T-cell (primary cell): ENCODE data around the gene ARHGEF4. TPM values are rescaled to one million over a fixed set of nuclear protein-coding genes. Genes with fewer than 3 reads are reported as not detected.
A peak's percentile ranks its signal among the peaks of the same experiment; 100 is the strongest.

Source experiments
- ATAC-seq, 4 experiments: fragments of 200-7000 bp in 3 of 4; fragments of 150-1000 bp in 1 of 4; cut with Tn5 transposase; replicated peaks in 1 of 4; 1 replicate in 3 of 4; 2 replicates in 1 of 4; pipeline ENCODE4 v1.10.0; 2021; ENCODE audit warnings: moderate library complexity in 3 of 4, mild to moderate bottlenecking in 2 of 4, moderate number of reproducible peaks in 1 of 4
- CTCF ChIA-PET, 2 donors: fragments of 300-600 bp; sonication (Branson Sonifier 250); formaldehyde crosslinking; loops; one replicate each; lab custom pipeline; 2022; ENCODE audit warnings: antibody characterized with exemption in 2 of 2; lab: Charles Lee
- POLR2A ChIA-PET, 2 donors: fragments of 300-600 bp; sonication (Branson Sonifier 250); formaldehyde crosslinking; loops; one replicate each; lab custom pipeline; 2022; ENCODE audit warnings: antibody characterized with exemption in 2 of 2; lab: Charles Lee
- DNase-seq, 35 experiments: peaks; one replicate each; pipeline versions ENCODE4 v3.0.0 to v3.0.0-alpha.2; 2013 to 2023
- H3K27ac ChIP-seq: one replicate; pipeline ENCODE4 v1.5.1; 2013; ENCODE audit warnings: low read length
- H3K27me3 ChIP-seq, 2 experiments: replicated peaks in 1 of 2; 1 replicate in 1 of 2; 2 replicates in 1 of 2; pipeline versions ENCODE4 v1.6.1 to v1.7.0; 2013; ENCODE audit warnings: low read length in 1 of 2, mixed read lengths in 1 of 2; ENCODE audit not compliant: control insufficient read depth in 2 of 2, insufficient read depth in 2 of 2; ENCODE audit errors: extremely low read depth in 1 of 2
- H3K36me3 ChIP-seq, 2 donors: 1 replicate in 1 of 2; 2 replicates in 1 of 2; pipeline versions ENCODE4 v1.6.1 to v1.7.0; 2013; ENCODE audit warnings: low read length in 1 of 2; ENCODE audit not compliant: control insufficient read depth in 2 of 2, insufficient read depth in 1 of 2; ENCODE audit errors: extremely low read depth in 1 of 2
- H3K4me1 ChIP-seq, 2 experiments: 1 replicate in 1 of 2; 2 replicates in 1 of 2; pipeline versions ENCODE4 v1.6.1 to v1.7.0; 2013; ENCODE audit warnings: low read length in 2 of 2, mixed read lengths in 1 of 2; ENCODE audit not compliant: insufficient read depth in 2 of 2, control insufficient read depth in 1 of 2; ENCODE audit errors: extremely low read depth in 1 of 2
- H3K4me3 ChIP-seq, 2 donors: 1 replicate in 1 of 2; 2 replicates in 1 of 2; pipeline versions ENCODE4 v1.5.1 to v1.7.0; 2013; ENCODE audit warnings: mild to moderate bottlenecking in 2 of 2, low read length in 1 of 2, moderate library complexity in 1 of 2; ENCODE audit not compliant: control insufficient read depth in 1 of 2; ENCODE audit errors: extremely low read depth in 1 of 2
- H3K9me3 ChIP-seq: 2 replicates; pipeline ENCODE4 v1.7.0; 2013
- H3K27ac Mint-ChIP-seq, 2 donors: one replicate each; pipeline ENCODE4 v1.8.0; 2020 to 2021; ENCODE audit warnings: mild to moderate bottlenecking in 2 of 2, mixed read lengths in 2 of 2
- H3K27me3 Mint-ChIP-seq, 2 donors: one replicate each; pipeline ENCODE4 v1.8.0; 2021 to 2022; ENCODE audit warnings: mixed read lengths in 2 of 2
- H3K36me3 Mint-ChIP-seq: one replicate; pipeline ENCODE4 v1.8.0; 2021; ENCODE audit warnings: mixed read lengths
- H3K4me1 Mint-ChIP-seq, 3 donors: one replicate each; pipeline ENCODE4 v1.8.0; 2020 to 2022; ENCODE audit warnings: mixed read lengths in 3 of 3, mild to moderate bottlenecking in 1 of 3
- H3K4me3 Mint-ChIP-seq, 3 donors: one replicate each; pipeline ENCODE4 v1.8.0; 2020 to 2022; ENCODE audit warnings: mild to moderate bottlenecking in 3 of 3, mixed read lengths in 3 of 3, moderate library complexity in 3 of 3
- H3K9me3 Mint-ChIP-seq, 3 donors: one replicate each; pipeline ENCODE4 v1.8.0; 2020 to 2022; ENCODE audit warnings: mixed read lengths in 3 of 3
- WGBS: methylation state at CpG from one replicate; pipeline ENCODE4 v1.1.5; 2013; ENCODE audit warnings: missing lambda C conversion rate; ENCODE audit not compliant: insufficient coverage; 5-methylcytosine and 5-hydroxymethylcytosine counted together
- total RNA-seq, 35 experiments: library from RNA in 6 of 35; stranded (reverse) in 6 of 35; fragments of 120-200 nt in 1 of 35; gene quantifications; one replicate each; pipeline versions ENCODE4 v1.2.1 to v1.2.4 and lab custom pipeline; 2013 to 2026

The ARHGEF4 gene
- total RNA-seq, 5 donors from 2014 or later (not counting 1 experiment from before 2014, with no cell fraction given): 2.9 to 5.3 (median 4.4) TPM

DNA sequence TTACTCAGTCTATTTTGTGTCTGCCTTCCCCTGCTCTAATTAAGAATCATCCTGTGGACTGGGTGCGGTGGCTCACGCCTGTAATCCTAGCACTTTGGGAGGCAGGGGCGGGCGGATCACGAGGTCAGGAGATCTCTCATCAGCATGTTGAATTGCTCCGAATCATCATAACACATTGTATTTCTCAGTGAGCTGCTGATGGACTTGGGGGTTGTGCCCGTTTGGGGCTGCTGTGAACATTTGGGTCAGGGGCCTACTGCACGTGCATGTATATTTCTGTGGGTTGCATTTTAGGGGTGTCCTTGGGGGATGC, 84.4 kb downstream of the ARHGEF4 start:
- no peak overlapping the region for H3K4me3 ChIP-seq
- no peak for DNase-seq
- H3K27me3 Mint-ChIP-seq: peaks cover 3 to 17% of the 10 kb centered on the region in 2 donors
- no peaks in the 10 kb centered on the region for H3K9me3 ChIP-seq
- ChIA-PET CTCF (interaction anchor here in 1 of 2 donors (0.8 to 0.9 kb wide), 2 partner anchors 8 to 124 kb away, joined by 4 read pairs; no protein-coding TSS in a partner anchor), POLR2A (no interaction called here)
- H3K27me3 ChIP-seq: peaks cover 2 to 10% of the 10 kb centered on the region in 2 experiments
- H3K36me3 ChIP-seq: no peaks in the 10 kb centered on the region
- 71% methylated on average over 6 of the region's 8 CpGs for WGBS
- ATAC-seq: no peak
- no peaks in the 10 kb centered on the region for H3K9me3 Mint-ChIP-seq
- H3K4me1 Mint-ChIP-seq: no peaks in the 10 kb centered on the region
- H3K27ac ChIP-seq: no peak overlapping the region
- H3K4me3 Mint-ChIP-seq: no peak overlapping the region
- H3K4me1 ChIP-seq: no peaks in the 10 kb centered on the region
- no peak overlapping the region for H3K27ac Mint-ChIP-seq
- H3K36me3 Mint-ChIP-seq: no peaks in the 10 kb centered on the region

DNA sequence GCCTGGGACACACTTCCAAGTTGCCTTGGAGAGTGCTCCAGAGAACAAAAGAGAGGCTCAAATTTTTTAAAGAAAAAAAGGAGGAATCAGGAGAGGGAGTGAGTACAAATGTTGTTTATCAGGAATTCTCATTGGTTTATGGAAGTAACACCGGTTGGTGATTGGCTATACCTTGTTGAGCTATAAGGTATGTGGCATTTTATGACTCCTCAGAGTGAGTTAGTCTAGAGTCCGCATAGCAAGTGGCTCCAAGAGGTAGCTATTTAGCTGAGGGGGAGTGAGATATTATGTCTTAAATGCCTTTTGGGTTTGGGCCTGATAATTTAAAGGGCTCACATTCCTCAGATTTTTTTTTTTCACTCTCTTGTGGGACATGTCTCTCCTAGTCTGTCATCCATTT, 85.7 kb downstream of the ARHGEF4 start:
- ATAC-seq: no peak

DNA sequence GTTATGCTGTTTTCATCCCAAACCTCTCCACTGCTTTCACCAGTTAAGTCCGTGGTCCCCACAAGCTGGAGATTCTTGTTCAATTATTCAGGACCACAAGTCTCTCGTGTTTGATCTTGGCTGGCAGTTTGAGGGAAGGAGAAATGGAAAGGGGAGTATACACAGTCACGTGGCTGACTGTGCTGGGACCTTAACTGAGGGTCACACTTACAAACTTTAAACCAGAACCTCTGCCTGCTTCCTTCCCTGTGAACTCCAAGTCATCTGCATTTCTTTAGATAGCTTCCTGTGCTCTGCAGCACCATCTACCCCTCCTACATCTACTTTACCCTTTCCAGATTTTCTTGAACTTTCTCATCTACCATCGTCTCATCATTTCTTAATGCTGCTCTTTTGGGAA, 91.7 kb downstream of the ARHGEF4 start:
- ATAC-seq (no peak), DNase-seq (no peak)
- no peak overlapping the region for H3K4me3 Mint-ChIP-seq
- ChIA-PET POLR2A (no interaction called here), CTCF (interaction anchor here in 1 of 2 donors (1.0 kb wide), 1 partner anchor 8 kb away, joined by 4 read pairs; no protein-coding TSS in a partner anchor)
- no peak overlapping the region for H3K27ac Mint-ChIP-seq
- no peaks in the 10 kb centered on the region for H3K36me3 Mint-ChIP-seq
- Histone ChIP-seq H3K9me3 (peaks cover 2% of the 10 kb centered on the region), H3K27ac (no peak overlapping the region), H3K36me3 (no peaks in the 10 kb centered on the region), H3K27me3 (peaks cover 0 to 15% of the 10 kb centered on the region in 2 experiments), H3K4me3 (no peak overlapping the region), H3K4me1 (no peaks in the 10 kb centered on the region)
- H3K4me1 Mint-ChIP-seq: no peaks in the 10 kb centered on the region
- H3K27me3 Mint-ChIP-seq: peaks cover 11 to 21% of the 10 kb centered on the region in 2 donors
- peaks cover 5 to 12% (median 5%) of the 10 kb centered on the region in 3 donors for H3K9me3 Mint-ChIP-seq
- 80% methylated on average over 1 of the region's 4 CpGs for WGBS

More for the DNA sequence above, 85.7 kb downstream of the ARHGEF4 start:
- H3K27ac Mint-ChIP-seq: peak overlapping the region in 1 of 2 donors; percentile 34
- ChIA-PET CTCF (no interaction called here), POLR2A (no interaction called here)
- H3K27me3 Mint-ChIP-seq: peaks cover 7 to 8% of the 10 kb centered on the region in 2 donors
- no peaks in the 10 kb centered on the region for H3K9me3 Mint-ChIP-seq
- no peak overlapping the region for H3K4me3 ChIP-seq
- H3K36me3 ChIP-seq: no peaks in the 10 kb centered on the region
- H3K4me1 ChIP-seq: no peaks in the 10 kb centered on the region
- WGBS: 80% methylated on average over 2 of the region's 2 CpGs
- DNase-seq: no peak
- no peak overlapping the region for H3K27ac ChIP-seq
- H3K9me3 ChIP-seq: no peaks in the 10 kb centered on the region
- H3K36me3 Mint-ChIP-seq: no peaks in the 10 kb centered on the region
- no peak overlapping the region for H3K4me3 Mint-ChIP-seq
- peaks cover 2 to 3% of the 10 kb centered on the region in 2 experiments for H3K27me3 ChIP-seq
- no peaks in the 10 kb centered on the region for H3K4me1 Mint-ChIP-seq

DNA sequence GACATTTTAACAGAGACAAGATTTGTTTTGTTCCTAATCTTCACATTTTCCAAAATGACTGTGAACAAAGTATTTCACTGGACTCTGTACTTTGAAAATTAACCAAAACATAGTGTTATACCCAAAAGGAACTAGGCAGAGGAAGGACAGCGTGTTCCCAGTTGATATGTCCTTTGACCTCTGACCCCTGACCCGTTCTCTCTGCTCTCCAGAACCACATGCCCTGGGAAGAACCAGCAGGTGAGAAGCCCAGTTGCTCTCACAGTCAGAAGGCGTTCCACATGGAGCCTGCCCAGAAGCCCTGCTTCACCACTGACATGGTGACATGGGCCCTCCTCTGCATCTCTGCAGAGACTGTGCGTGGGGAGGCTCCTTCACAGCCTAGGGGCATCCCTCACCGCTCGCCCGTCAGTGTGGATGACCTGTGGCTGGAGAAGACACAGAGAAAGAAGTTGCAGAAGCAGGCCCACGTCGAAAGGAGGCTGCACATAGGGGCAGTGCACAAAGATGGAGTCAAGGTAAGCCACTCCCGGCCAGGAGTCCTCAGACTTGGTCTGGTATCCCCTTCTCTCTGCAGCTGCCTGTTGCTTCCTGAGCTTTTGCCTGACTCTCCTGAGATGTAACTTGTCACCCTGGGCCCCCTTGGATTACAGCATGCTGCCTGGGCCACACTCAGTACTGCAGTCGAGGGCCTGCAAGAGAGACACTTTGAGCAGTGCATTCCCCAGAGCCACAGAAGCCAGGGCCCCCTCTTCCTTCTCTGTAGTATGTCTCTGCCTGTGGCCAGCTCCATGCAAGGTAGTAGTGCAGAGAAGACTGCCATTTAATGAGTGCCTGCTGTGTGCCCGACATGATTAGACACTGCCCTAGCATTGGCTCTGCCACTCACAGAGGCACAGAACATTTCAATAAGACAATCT, 94.3 kb downstream of the ARHGEF4 start:
- Mint-ChIP-seq H3K4me3 (no peak overlapping the region), H3K9me3 (peaks cover 5 to 12% (median 5%) of the 10 kb centered on the region in 3 donors), H3K36me3 (no peaks in the 10 kb centered on the region), H3K4me1 (no peaks in the 10 kb centered on the region), H3K27me3 (peaks cover 12 to 25% of the 10 kb centered on the region in 2 donors), H3K27ac (no peak overlapping the region)
- Histone ChIP-seq H3K27me3 (peaks cover 0 to 17% of the 10 kb centered on the region in 2 experiments), H3K27ac (no peak overlapping the region), H3K4me3 (no peak overlapping the region), H3K9me3 (peaks cover 2% of the 10 kb centered on the region), H3K4me1 (no peaks in the 10 kb centered on the region), H3K36me3 (no peaks in the 10 kb centered on the region)
- ChIA-PET POLR2A (interaction anchor here in 1 of 2 donors (0.6 kb wide), 1 partner anchor 761 kb away, joined by 4 read pairs; no protein-coding TSS in a partner anchor), CTCF (no interaction called here)
- ATAC-seq: no peak
- DNase-seq: no peak
- 83% methylated on average over 11 of the region's 12 CpGs for WGBS

DNA sequence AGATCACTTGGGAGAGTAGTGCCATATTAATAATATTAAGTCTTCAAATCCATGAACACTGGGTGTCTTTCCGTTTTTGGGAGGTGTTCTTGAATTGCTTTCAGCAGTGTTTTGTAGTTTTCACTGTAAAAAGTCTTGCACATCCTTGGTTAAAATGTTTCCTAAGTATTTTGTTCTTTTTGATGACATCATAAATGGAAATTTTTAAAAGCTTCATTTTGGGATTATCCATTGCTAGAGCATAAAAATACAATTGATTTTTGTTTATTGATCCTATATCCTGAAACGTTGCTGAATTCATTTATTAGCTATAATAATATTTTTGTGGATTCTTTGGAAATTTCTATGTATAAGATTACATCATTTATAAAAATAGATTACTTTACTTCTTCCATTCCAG, 96.8 kb downstream of the ARHGEF4 start:
- H3K9me3 ChIP-seq: no peaks in the 10 kb centered on the region
- peaks cover 0 to 14% of the 10 kb centered on the region in 2 experiments for H3K27me3 ChIP-seq
- H3K9me3 Mint-ChIP-seq: peaks cover 4 to 13% (median 5%) of the 10 kb centered on the region in 3 donors
- no peaks in the 10 kb centered on the region for H3K4me1 ChIP-seq
- H3K4me3 Mint-ChIP-seq: no peak overlapping the region
- H3K27me3 Mint-ChIP-seq: peaks cover 12 to 26% of the 10 kb centered on the region in 2 donors
- no CpG with 5 or more reads among the region's 2 CpGs for WGBS
- no peak overlapping the region for H3K27ac Mint-ChIP-seq
- DNase-seq (no peak), ATAC-seq (no peak)
- no peaks in the 10 kb centered on the region for H3K4me1 Mint-ChIP-seq
- H3K4me3 ChIP-seq: no peak overlapping the region
- no peaks in the 10 kb centered on the region for H3K36me3 ChIP-seq
- ChIA-PET POLR2A (no interaction called here), CTCF (no interaction called here)
- H3K27ac ChIP-seq: no peak overlapping the region
- peaks cover 4% of the 10 kb centered on the region for H3K36me3 Mint-ChIP-seq

DNA sequence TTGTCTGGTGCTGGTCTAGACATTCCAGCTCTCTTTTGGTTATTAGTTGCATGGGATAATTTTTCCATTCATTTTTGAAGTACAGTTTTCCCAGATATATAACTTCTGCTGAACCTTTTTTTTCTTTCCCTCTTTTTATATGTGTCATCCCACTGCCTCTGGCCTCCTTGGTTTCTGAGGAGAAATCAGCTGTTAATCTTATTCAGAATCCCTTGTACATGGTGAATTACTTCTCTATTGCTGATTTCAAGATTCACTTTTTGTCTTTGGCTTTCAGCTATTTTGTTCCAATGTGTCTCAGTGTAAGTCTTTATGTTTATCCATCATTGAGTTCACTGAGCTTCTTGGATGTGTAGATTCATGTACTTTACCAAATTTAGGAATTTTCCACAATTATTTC, 99.7 kb downstream of the ARHGEF4 start:
- DNase-seq (no peak), ATAC-seq (no peak)
- Histone ChIP-seq H3K4me3 (no peak overlapping the region), H3K27ac (no peak overlapping the region), H3K36me3 (no peaks in the 10 kb centered on the region), H3K9me3 (no peaks in the 10 kb centered on the region), H3K27me3 (peaks cover 0 to 5% of the 10 kb centered on the region in 2 experiments), H3K4me1 (no peaks in the 10 kb centered on the region)
- Mint-ChIP-seq H3K4me1 (no peaks in the 10 kb centered on the region), H3K27ac (no peak overlapping the region), H3K9me3 (peaks cover 4 to 9% (median 5%) of the 10 kb centered on the region in 3 donors), H3K4me3 (no peak overlapping the region), H3K27me3 (peaks cover 11 to 20% of the 10 kb centered on the region in 2 donors), H3K36me3 (peaks cover 4% of the 10 kb centered on the region)
- ChIA-PET CTCF (interaction anchor here in 1 of 2 donors (0.7 kb wide), 1 partner anchor 18 kb away, joined by 3 read pairs; no protein-coding TSS in a partner anchor), POLR2A (interaction anchor here in 1 of 2 donors (0.6 kb wide), 1 partner anchor 157 kb away, joined by 3 read pairs; the partner anchor contains the start of gene FAM168B)
